ENCODE data around the gene ITPRID1.

DNA sequence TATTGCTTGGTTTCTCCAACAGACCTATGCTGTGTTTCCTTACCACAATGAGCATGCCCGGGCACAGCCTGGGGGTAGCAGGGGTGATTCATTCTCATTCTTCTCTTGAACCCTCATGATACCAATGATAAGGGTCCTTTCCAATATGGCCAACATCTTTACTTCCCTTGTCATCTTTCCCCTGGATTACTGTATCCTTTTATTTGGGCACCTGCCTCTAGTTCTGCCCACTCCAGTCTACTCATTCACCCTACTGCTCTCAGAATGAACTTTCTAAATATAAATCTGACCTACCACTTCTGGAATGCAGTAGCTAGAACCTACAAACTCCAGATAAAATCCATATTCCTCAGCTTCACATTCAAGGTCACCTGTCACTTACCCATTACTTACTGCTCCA, 26.4 kb upstream of the ITPRID1 start:
- TF ChIP-seq ATM (IDR thresholded peaks at IDR 0.05; ENCODE audit: borderline replicate concordance) (no peak), SOX6 (IDR thresholded peaks at IDR 0.05) (no peak), SOX6 (CRISPR knock-in tag; IDR thresholded peaks at IDR 0.05) (no peak), ZNF761 (CRISPR knock-in tag; conservative IDR thresholded peaks at IDR 0.05) (no peak), POLR2A (IDR thresholded peaks at IDR 0.05; ENCODE audit: insufficient read depth in 1 of 2, low read depth in 2 of 2, low read length in 2 of 2) (no peak), NCOA2 (CRISPR knock-in tag; IDR thresholded peaks at IDR 0.05) (no peak)
- TF ChIP-seq, protein P1, sequence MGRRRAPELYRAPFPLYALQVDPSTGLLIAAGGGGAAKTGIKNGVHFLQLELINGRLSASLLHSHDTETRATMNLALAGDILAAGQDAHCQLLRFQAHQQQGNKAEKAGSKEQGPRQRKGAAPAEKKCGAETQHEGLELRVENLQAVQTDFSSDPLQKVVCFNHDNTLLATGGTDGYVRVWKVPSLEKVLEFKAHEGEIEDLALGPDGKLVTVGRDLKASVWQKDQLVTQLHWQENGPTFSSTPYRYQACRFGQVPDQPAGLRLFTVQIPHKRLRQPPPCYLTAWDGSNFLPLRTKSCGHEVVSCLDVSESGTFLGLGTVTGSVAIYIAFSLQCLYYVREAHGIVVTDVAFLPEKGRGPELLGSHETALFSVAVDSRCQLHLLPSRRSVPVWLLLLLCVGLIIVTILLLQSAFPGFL (CRISPR knock-in tag; IDR thresholded peaks at IDR 0.05) = no peak
- TF ChIP-seq, protein P2, sequence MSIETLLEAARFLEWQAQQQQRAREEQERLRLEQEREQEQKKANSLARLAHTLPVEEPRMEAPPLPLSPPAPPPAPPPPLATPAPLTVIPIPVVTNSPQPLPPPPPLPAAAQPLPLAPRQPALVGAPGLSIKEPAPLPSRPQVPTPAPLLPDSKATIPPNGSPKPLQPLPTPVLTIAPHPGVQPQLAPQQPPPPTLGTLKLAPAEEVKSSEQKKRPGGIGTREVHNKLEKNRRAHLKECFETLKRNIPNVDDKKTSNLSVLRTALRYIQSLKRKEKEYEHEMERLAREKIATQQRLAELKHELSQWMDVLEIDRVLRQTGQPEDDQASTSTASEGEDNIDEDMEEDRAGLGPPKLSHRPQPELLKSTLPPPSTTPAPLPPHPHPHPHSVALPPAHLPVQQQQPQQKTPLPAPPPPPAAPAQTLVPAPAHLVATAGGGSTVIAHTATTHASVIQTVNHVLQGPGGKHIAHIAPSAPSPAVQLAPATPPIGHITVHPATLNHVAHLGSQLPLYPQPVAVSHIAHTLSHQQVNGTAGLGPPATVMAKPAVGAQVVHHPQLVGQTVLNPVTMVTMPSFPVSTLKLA (IDR thresholded peaks at IDR 0.05) = no peak
- TF ChIP-seq, protein P3, sequence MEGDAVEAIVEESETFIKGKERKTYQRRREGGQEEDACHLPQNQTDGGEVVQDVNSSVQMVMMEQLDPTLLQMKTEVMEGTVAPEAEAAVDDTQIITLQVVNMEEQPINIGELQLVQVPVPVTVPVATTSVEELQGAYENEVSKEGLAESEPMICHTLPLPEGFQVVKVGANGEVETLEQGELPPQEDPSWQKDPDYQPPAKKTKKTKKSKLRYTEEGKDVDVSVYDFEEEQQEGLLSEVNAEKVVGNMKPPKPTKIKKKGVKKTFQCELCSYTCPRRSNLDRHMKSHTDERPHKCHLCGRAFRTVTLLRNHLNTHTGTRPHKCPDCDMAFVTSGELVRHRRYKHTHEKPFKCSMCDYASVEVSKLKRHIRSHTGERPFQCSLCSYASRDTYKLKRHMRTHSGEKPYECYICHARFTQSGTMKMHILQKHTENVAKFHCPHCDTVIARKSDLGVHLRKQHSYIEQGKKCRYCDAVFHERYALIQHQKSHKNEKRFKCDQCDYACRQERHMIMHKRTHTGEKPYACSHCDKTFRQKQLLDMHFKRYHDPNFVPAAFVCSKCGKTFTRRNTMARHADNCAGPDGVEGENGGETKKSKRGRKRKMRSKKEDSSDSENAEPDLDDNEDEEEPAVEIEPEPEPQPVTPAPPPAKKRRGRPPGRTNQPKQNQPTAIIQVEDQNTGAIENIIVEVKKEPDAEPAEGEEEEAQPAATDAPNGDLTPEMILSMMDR (CRISPR knock-in tag; IDR thresholded peaks at IDR 0.05) = no peak

All from HepG2 (cell line).